BJ (cell line): ENCODE measurements around the gene SEC16A. TPM values are rescaled to one million over a fixed set of nuclear protein-coding genes. Genes with fewer than 3 reads are reported as not detected.

Experiments
- CTCF ChIA-PET: fragments of 350-600 bp; formaldehyde crosslinking; extraction: SDS; loops from one replicate; lab custom pipeline; 2021; ENCODE audit warnings: antibody characterized with exemption, inconsistent platforms; lab: Yijun Ruan, JAX
- POLR2A ChIA-PET: fragments of 300-600 bp; sonication (Branson Sonifier 250); formaldehyde crosslinking; extraction: SDS; loops from one replicate; lab custom pipeline; 2021; ENCODE audit warnings: antibody characterized with exemption; lab: Charles Lee
- DNase-seq: peaks from one replicate; pipeline ENCODE4 v3.0.0-alpha.2; 2011; ENCODE audit warnings: low read depth
- H3K27me3 ChIP-seq: 2 replicates; pipeline ENCODE4 v1.6.0; 2011; ENCODE audit warnings: low read length; ENCODE audit not compliant: control insufficient read depth, insufficient read depth
- H3K36me3 ChIP-seq: 2 replicates; pipeline ENCODE4 v1.5.1; 2011; ENCODE audit warnings: low read length; ENCODE audit not compliant: control insufficient read depth, insufficient read depth
- H3K4me3 ChIP-seq: 2 replicates; pipeline ENCODE4 v1.5.1; 2011; ENCODE audit warnings: low read depth, mild to moderate bottlenecking, control low read depth, low read length
- polyA plus RNA-seq: library from polyadenylated mRNA; depleted of rRNA; stranded (reverse); fragments of >200 nt; gene quantifications from 2 replicates; pipeline ENCODE4 v1.2.3, GENCODE V29; 2011
- TF ChIP-seq, protein P1 (sequence below): IDR thresholded peaks from 2 replicates; pipeline ENCODE4 v1.5.1; 2011; ENCODE audit warnings: low read depth, mild to moderate bottlenecking, control low read depth, inconsistent platforms, low read length, moderate library complexity; ENCODE audit not compliant: insufficient read depth

The SEC16A gene
- polyA plus RNA-seq, 1 experiment, result 24.4 TPM

DNA sequence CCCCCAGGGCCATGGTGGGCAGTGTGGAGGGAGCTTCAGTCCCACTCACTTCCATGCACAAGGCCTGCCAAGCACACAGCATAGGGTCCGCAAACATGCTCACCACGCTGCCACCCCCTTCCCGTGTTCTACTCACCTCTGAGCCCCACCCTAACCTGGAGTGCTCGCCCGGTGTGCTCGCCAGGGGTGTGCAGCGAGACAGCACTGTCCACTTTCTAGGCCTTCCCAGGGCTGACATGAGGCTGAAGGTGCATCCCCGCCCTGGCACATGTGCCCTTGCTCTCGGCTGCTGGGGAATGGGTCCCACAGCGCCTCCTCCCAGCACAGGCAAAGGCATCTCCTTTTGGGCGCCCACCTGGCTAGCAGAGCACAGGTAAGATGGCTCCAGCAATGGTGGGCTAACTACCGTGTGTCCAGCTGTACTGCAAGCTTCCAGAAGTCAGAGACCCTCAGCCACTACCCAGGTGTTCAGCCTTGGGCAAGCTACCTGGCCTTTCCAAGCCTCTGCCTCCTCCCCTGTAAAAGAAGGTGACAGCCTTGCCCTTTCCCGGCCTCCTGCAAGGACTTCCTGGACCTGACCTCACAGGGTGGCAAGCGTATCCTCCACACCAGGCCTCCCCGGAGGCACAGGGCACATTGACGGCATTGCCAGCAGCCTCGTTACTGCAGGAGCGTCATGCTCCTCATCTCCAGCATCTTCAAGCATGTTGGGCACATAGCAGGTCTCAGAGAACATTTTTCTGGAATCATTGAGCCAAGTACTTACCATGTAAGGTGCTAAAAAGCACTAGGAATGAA is 4.2 kb upstream of the SEC16A start:
- CTCF ChIA-PET, result interaction anchor here (1.0 to 9.0 kb wide), 16 partner anchors 9 to 548 kb away, joined by 3 to 385 read pairs (median 4); no protein-coding TSS in a partner anchor
- DNase-seq, result no peak
- POLR2A ChIA-PET, result no interaction called here
- Histone ChIP-seq H3K36me3 (no peaks in the 10 kb centered on the region), H3K4me3 (no peak overlapping the region), H3K27me3 (no peaks in the 10 kb centered on the region; the same call in 1 of the 2 replicates)
- TF ChIP-seq, protein P1, sequence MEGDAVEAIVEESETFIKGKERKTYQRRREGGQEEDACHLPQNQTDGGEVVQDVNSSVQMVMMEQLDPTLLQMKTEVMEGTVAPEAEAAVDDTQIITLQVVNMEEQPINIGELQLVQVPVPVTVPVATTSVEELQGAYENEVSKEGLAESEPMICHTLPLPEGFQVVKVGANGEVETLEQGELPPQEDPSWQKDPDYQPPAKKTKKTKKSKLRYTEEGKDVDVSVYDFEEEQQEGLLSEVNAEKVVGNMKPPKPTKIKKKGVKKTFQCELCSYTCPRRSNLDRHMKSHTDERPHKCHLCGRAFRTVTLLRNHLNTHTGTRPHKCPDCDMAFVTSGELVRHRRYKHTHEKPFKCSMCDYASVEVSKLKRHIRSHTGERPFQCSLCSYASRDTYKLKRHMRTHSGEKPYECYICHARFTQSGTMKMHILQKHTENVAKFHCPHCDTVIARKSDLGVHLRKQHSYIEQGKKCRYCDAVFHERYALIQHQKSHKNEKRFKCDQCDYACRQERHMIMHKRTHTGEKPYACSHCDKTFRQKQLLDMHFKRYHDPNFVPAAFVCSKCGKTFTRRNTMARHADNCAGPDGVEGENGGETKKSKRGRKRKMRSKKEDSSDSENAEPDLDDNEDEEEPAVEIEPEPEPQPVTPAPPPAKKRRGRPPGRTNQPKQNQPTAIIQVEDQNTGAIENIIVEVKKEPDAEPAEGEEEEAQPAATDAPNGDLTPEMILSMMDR, result no peak

DNA sequence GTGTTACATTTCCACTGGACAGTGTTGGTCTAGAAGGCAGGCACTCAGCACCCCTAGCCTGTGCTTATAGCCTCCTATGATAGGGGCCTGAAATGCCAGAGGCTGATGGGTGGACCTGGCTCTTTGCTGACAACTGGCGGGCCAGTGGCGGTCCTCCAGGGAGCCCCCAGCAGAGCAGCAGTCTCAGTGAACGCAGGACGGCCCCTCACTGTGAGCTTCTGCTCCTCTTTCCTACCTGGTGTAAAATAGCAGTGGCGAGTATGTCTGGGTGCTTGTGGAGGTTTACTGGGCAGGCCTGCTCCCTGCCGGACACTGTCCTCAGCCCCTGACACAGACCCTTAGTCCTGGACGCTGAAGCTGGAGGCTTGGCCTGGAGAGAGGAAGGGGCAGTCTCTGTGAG is 3.3 kb upstream of the SEC16A start:
- ChIA-PET CTCF (interaction anchor here (0.6 to 9.0 kb wide), 14 partner anchors 10 to 180 kb away, joined by 3 to 385 read pairs (median 9); no protein-coding TSS in a partner anchor), POLR2A (no interaction called here)
- TF ChIP-seq, protein P1, result no peak
- Histone ChIP-seq H3K27me3 (no peaks in the 10 kb centered on the region; the same call in 1 of the 2 replicates), H3K4me3 (no peak overlapping the region), H3K36me3 (no peaks in the 10 kb centered on the region)
- no peak for DNase-seq

DNA sequence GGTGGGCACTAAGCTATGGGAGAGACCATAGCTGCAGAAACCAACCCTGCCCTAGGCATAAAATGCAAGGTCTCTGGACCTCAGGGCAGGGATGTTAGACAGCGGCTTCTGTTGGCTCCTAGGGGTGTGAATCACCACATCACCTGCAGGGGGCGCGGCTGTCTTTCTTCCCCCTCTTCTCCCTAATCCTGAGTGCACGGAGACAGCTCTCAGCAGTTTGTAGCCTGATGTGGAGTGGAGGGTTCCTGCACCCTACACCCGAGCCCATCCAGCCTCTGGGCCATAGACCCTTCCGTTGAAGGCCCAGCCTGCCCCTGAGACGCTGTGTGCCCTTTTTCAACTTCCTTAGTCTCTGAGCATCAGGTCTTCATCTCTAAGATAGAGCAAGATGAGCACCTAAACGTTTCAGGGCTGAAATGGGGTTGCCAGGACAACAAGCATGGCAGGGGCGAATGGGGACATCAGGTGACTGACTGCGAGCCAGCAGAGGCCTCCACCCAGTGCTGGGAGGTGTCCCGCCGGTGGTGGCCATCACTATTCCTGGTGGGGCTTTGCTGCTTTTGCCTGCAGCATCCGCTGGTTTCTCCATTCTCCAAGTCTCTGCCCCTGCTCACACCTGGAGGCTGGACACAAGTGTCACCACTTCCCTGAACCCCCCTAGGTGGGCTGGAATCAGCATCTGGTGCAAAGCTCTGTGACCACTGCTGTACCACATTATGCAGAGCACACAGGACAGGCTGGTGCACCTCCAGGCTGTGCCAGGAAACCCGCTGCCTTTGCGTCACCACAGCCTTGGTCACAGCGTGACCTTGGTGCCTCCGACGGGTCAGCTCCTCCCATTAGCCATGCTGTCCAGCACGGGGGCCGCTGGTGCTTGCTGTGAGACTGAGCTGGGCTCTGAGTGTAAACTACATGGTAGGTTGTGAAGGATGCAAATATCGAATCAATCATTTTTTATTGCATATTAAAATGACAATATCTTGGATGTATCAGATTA is 2.5 kb upstream of the SEC16A start:
- POLR2A ChIA-PET, result no interaction called here

DNA sequence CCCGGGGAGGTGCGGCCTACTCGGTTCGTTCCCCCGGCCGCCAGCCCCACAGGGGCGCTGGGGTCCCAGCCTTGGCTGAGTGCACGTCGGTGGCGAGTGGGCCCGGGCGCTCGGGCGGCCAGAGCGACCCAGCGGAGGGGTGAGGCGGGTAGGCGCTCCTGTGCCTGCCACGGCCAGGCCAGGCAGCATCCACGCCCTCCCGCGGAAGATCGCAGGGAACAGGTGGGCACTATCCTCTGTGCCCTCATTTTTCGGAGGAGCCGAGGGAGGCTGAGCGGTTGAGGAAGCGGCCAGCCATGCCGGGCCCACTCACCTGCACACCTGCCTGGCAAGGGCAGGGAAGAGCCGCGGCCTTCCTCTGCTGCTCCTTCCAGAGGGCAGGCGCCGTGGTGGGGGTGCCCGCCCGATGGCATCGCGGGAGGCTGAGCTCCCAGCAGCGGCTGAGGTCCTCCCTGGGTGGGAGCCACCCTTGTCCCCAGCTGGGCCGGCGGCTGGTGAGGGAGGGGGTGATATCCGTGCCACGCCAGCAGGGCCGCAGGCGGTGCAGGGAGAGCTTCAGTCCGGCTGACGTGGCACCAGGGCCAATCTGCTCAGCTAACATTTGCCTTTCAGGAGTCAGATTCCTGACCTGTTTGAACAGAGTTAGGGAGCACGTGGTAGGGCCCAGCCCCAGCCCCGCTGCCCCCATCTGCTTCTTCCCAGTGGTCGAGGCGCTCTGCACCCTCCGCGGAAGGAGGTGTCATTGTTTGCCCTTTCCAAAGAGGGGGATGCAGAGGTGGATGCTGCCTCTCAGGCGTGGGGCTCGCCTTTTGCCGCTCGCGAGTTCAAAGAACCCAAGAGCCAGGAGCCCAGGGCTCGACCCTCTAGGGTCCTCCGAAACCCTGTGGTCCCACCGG is 1.6 kb upstream of the SEC16A start:
- POLR2A ChIA-PET, result no interaction called here
- CTCF ChIA-PET, result interaction anchor here (0.7 to 9.0 kb wide), 33 partner anchors 9 to 212 kb away, joined by 3 to 385 read pairs (median 5); no protein-coding TSS in a partner anchor
- DNase-seq, result no peak

More for the DNA sequence above, 2.5 kb upstream of the SEC16A start:
- no peak for DNase-seq
- Histone ChIP-seq H3K4me3 (no peak overlapping the region), H3K36me3 (no peaks in the 10 kb centered on the region; the same call in 1 of the 2 replicates), H3K27me3 (no peaks in the 10 kb centered on the region; the same call in 1 of the 2 replicates)
- TF ChIP-seq, protein P1, result peak; percentile 88
- CTCF ChIA-PET, result interaction anchor here (0.6 to 9.0 kb wide), 34 partner anchors 8 to 211 kb away, joined by 3 to 385 read pairs (median 5); no protein-coding TSS in a partner anchor

More for the DNA sequence above, 1.6 kb upstream of the SEC16A start:
- Histone ChIP-seq H3K4me3 (peak overlapping the region; percentile 70), H3K36me3 (peaks cover 2% of the 10 kb centered on the region), H3K27me3 (no peaks in the 10 kb centered on the region)
- TF ChIP-seq, protein P1, result no peak
